HL-60/S4 treated with phorbol 12-myristate 13-acetate at 8.2 ng/mL for 4 days and 3 days (cell line): ENCODE measurements around the gene FSIP1.
"Not testable (repeated sequence)": the region's sequence is repeated elsewhere in the genome, so short reads cannot be mapped to it uniquely, and the experiment has no call there.

Source experiments
- in situ Hi-C: fragments of 300-500 bp; cut with MboI; formaldehyde crosslinking; loops from 2 replicates; pipeline ENCODE4 v1.15.0; 2022; ENCODE audit warnings: low sequenced_read_pairs

Gene FSIP1

GRCh38 chr15:39782441-39783138 lies at the start of gene FSIP1:
Gene FSIP1 (minus strand): TSS chr15:39782841. CDS start chr15:39776524, 6,317 bp downstream.
- in situ Hi-C loops, result no loop called here

DNA sequence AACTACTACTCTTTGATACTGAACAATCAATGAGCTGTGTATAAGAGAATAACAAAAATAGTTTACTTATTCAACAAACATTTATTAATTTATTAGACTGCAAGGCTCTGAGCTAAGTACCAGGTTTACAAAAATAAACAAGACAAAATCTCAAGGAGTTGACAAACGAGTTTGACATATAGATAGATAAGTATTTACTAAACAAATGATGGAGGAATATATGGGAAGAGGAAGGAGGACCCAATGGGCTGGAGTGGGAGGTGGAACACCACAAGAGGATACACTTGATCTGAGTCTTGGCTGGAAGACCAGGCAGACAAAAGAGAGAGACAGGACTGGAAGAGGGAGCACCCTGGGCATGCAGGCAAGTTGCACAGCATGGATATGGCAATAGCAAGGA lies 47.5 kb upstream of the FSIP1 start:
- in situ Hi-C loops, result no loop called here

GRCh38 chr15:39828374-39828931 lies 45.8 kb upstream of the FSIP1 start:
- in situ Hi-C loops, result no loop called here

DNA sequence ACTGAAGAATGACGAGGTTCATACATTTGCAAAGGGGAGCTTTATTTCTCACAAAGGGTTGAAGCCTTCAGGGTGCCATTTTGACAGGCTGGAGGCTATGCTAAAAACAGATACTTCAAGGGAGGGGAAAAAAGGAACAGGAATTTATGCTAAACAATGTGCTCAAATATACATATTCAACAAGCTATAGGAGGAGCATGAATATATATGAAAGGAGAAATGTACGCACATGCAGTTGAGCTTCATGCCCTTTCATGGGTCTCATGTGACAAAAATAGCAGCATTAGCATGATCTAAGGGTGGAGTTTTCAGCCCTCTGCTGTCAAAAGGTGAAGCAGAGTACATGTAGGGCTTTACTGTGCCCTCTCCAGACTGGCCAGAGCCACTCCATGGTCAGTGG lies 44.3 kb upstream of the FSIP1 start:
- in situ Hi-C loops, result no loop called here

DNA sequence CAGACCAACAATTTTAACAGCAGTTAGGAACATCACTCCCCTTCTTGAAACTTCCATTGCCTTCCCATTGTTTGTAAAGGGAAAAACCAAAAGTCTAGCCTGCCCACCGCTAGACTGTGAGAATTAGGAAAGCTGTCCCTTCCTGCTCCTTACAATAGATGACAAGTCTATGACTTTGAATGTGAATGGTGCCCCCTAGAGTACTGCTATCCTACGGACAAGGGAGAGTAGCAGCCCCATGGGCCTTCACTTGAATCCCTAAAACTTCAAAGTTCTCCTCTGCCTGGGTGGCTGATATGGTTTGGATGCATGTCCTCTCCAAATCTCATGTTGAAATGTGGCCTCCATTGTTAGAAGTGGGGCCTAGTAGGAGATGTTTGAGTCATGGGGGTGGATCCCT lies 41.0 kb upstream of the FSIP1 start:
- in situ Hi-C loops, result no loop called here

DNA sequence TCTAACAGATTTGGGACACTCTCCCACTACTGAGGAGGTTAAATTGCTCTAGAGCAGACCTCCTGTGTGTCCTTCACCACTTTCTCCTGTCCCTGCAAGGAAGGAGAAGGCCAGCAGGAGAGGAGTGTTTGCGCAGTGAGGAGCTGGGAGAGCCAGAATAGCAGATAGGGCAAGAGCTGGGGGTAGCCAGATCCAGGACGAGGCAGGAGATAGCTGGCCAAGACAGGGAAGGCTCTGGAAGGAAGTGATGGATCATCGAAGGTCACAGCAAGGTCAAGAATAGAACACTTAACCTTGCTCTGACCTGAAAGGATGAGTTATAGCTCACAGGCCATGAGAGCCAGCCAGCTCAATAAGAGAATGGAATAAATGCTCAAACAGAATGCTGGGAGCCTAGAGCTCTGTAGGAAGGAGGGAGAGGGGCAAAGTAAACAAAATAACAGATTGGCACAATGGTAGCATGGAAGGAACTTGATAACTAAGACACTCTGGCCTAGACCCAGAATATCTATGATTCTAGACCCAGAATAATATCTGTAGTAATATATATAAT lies 37.5 kb upstream of the FSIP1 start:
- in situ Hi-C loops, result no loop called here

DNA sequence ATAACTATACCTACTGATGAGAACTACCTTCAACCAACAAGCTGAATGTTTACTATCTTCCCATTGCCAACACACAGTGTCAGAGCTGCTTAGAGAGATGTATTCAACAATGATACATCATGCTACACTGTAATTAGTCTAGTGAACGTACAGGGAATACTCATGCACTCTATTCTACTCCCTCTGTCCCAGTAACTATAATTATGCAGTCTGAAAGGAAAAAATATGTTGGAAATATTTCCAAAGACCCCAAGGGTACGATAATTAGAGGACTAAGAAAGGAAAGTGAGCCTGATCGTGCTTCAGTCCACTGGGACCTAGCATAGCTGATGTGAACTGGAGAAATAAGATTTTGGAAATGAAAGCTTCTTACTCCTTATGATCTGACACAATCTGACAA lies 36.9 kb upstream of the FSIP1 start:
- in situ Hi-C loops, result no loop called here

GRCh38 chr15:39817892-39818291 lies 35.3 kb upstream of the FSIP1 start:
- in situ Hi-C loops, result no loop called here

DNA sequence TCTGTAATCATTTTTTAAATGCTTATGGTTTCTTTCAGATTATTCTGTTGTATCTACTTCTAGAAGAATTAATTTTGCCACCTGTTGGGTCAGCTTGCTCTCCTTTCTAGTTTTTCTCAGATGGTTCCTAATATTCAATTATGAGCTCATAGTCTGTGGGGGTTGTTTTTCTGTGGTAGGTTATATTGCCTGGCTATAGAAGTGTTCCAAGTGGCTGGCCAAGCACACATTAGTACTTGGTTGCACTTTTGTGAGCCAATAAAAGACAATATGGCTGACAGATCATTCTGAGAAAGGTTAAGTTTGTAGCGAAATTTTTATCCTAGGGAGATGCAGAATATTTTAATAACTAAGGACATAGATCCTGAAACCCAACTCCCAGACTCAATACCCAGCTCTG lies 31.8 kb upstream of the FSIP1 start:
- in situ Hi-C loops, result no loop called here

DNA sequence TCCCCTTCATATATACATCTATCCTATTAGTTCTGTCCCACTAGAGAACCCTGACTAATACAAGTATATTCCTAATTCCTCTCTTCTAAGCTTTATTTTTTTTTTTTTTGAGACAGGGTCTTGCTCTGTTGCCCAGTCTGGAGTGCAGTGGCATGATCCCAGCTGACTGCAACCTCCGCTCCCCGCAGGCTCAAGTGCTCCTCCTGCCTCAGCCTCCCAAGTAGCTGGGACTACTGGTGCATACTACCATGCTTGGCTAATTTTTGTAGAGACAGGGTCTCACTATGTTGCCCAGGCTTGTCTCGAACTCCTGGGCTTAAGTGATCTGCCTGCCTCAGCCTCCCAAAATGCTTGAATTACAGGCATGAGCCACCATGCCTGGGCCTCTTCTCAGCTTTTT lies 30.0 kb upstream of the FSIP1 start:
- in situ Hi-C loops, result not testable (repeated sequence)

DNA sequence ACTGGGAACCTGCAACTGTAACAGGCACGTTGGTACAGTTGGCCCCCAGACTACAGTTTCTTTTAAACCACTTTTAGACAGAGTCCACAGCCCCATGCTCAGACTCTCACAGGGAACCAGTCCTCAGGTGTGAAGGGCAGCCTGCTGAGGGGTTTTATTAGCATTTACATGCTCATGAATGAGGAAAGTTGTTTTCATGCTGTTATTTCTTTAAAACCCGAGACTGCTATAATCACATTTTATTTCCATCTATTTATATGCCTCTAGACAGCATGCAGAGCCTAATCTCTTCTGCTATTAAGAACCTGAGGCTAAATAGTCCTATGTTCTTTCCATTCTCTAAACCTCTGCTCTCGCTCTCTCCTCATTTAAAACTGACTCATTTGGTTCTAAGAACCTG lies 26.3 kb upstream of the FSIP1 start:
- in situ Hi-C loops, result no loop called here

DNA sequence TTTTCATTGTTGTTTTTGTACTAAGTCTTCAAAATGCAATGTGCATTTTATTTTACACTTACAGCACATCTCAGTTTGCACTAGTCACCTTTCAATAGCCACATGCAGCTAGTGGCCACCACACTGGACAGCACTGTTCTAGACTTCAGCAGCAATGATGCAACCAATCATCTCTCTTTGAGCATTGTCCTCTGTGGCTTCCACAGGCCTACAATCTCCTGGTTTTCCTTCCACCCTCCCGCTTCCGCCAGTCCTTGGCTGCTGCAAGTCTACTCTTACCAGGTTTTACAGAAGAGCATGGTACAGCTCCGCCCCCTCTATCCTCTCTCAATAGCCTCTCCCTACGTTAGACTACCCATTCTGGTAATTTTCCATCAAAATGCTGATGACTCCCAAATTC lies 25.1 kb upstream of the FSIP1 start:
- in situ Hi-C loops, result no loop called here

GRCh38 chr15:39804026-39804425 lies 21.4 kb upstream of the FSIP1 start:
- in situ Hi-C loops, result no loop called here

DNA sequence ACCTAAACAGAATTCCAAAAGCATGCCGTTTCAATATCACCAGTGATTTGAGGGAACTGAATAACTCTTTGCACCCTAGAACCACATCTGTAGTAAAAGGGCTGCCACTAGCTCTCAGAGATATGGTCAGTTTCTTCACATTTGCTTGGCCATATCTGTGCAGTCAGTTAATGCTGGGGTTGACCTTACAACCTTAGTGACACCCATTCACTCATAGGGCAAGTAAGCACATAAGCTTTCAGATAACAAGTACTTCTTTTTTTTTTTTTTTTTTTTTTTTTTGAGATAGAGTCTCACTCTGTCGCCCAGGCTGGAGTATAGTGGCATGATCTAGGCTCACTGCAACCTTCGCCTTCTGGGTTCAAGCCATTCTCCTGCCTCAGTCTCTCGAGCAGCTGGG lies 20.4 kb upstream of the FSIP1 start:
- in situ Hi-C loops, result no loop called here

- in situ Hi-C loops, result no loop called here
Observed at GRCh38 chr15:39801641-39802309, 19.1 kb upstream of the FSIP1 start.

DNA sequence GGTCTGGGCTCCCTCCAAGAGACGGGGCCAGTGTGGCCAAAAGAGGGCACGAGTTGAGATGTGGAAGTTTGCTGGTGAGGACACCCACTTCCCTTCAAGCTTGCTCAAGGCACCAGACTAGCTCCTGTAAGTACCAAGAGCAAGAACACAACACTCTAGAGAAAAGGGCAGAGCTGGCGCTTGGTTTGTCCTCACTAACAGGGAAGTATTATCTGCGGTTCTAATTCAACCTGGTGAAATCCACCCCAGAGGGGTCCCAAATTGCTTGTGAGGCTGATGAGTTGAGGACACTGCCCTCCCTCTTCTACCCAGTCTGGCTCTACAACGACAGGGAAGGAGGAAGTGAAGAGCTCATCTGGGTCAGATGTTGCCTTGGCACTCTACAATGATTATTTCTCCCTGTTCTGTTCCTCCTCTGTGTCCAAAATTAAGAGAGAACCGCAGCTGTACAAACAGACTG lies 16.9 kb upstream of the FSIP1 start:
- in situ Hi-C loops, result no loop called here

- in situ Hi-C loops, result no loop called here
Observed at GRCh38 chr15:39798382-39798781, 15.7 kb upstream of the FSIP1 start.

- in situ Hi-C loops, result no loop called here
Observed at GRCh38 chr15:39797407-39797806, 14.8 kb upstream of the FSIP1 start.

DNA sequence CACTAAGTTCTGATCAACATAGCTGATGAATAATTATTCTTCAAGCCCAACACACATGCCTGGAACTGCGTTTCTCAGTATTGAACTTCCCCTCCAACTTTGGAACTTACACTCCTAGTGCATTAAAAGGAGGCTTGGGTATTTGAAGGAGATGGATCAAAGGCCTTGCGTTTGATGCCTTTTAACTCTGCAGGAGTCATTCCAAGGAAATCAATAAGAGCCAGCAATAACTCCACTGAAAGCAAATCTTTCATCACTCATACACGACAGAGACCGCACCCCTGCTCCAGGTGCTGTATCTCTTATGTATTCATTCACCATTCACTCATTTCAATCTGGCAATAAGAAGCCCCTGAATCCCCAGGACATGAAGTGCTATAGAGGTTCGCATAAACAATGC lies 14.0 kb upstream of the FSIP1 start:
- in situ Hi-C loops, result no loop called here

- in situ Hi-C loops, result no loop called here
Observed at GRCh38 chr15:39795486-39795885, 12.8 kb upstream of the FSIP1 start.

DNA sequence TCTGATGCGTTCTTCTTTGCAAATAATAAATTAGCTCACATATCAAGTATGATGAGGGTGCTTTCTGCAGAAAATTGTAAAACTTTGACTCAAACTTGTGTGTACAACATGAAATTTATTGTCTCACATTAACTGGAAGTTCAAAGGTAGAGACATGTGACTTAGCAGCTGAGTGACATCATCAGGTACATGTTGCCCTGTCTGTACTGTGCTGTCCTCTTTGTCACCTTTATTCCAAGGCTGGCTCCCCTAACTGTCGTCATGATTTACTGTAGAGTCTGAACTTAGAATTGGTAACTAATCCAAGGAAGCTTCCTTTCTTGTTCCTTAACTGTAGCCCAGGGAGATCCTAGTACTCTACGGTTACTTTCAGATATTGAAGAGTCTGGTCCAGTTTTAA lies 12.3 kb upstream of the FSIP1 start:
- in situ Hi-C loops, result no loop called here

- in situ Hi-C loops, result no loop called here
Observed at GRCh38 chr15:39793923-39794322, 11.3 kb upstream of the FSIP1 start.
